GM12878 (cell line): ENCODE data around the gene NKAIN4. TPM values are rescaled to one million over a fixed set of nuclear protein-coding genes. Genes with fewer than 3 reads are reported as not detected.

Experiments
- ATAC-seq: fragments of 200-7000 bp; cut with Tn5 transposase; 3 replicates; pipeline ENCODE4 v1.9.1; 2020; ENCODE audit warnings: mild to moderate bottlenecking, moderate library complexity
- BruUV-seq: library from RNA; stranded (reverse); fragments of 400-500 nt; replicated peaks from 2 replicates; lab custom pipeline; 2021; lab: Mats Ljungman, UMichigan
- CTCF ChIA-PET: fragments of 300-600 bp; sonication (Branson Sonifier 250); formaldehyde crosslinking; extraction: SDS; loops from one replicate; lab custom pipeline; 2021; ENCODE audit warnings: inconsistent platforms; lab: Yijun Ruan, JAX
- POLR2A ChIA-PET: fragments of 350-600 bp; formaldehyde crosslinking; extraction: SDS; loops from one replicate; lab custom pipeline; 2021; ENCODE audit warnings: inconsistent platforms; lab: Charles Lee
- RAD21 ChIA-PET: fragments of 300-600 bp; sonication (Branson Sonifier 250); formaldehyde crosslinking; loops from one replicate; lab custom pipeline; 2023; ENCODE audit warnings: antibody characterized with exemption; ENCODE audit not compliant: unreplicated experiment; lab: Charles Lee
- SMC1A ChIA-PET: fragments of 300-600 bp; sonication (Branson Sonifier 250); formaldehyde crosslinking; loops from one replicate; lab custom pipeline; 2023; ENCODE audit not compliant: unreplicated experiment, uncharacterized antibody; lab: Charles Lee
- DNase-seq: peaks from one replicate; pipeline ENCODE4 v3.0.0-alpha.2; 2011; ENCODE audit warnings: low read depth, low spot score
- FAIRE-seq: peaks from 3 replicates; lab custom pipeline; 2011; peaks lifted over from hg19 to GRCh38; lab: Jason Lieb, UNC
- H2AFZ ChIP-seq: 2 replicates; pipeline ENCODE4 v1.6.0; 2011; ENCODE audit warnings: low read depth, low read length, control low read depth; ENCODE audit not compliant: control insufficient read depth
- H3K27ac ChIP-seq: 2 replicates; pipeline ENCODE4 v1.5.1; 2011; ENCODE audit warnings: control low read depth; ENCODE audit not compliant: control insufficient read depth, insufficient read depth
- H3K27me3 ChIP-seq, 2 experiments: replicated peaks in 1 of 2; 2 replicates each; pipeline versions ENCODE4 v1.6.0 to v1.6.1; 2011; ENCODE audit warnings: low read length in 1 of 2; ENCODE audit not compliant: control insufficient read depth in 2 of 2, insufficient read depth in 2 of 2
- H3K36me3 ChIP-seq, 2 experiments: 2 replicates each; pipeline ENCODE4 v1.5.1; 2011; ENCODE audit warnings: low read length in 1 of 2; ENCODE audit not compliant: control insufficient read depth in 2 of 2, insufficient read depth in 2 of 2
- H3K4me1 ChIP-seq: 2 replicates; pipeline ENCODE4 v1.6.1; 2011; ENCODE audit warnings: mild to moderate bottlenecking, low read length, moderate library complexity, mixed read lengths; ENCODE audit not compliant: control insufficient read depth, insufficient read depth
- H3K4me2 ChIP-seq: 2 replicates; pipeline ENCODE4 v1.6.0; 2011; ENCODE audit warnings: control low read depth; ENCODE audit not compliant: control insufficient read depth, insufficient read depth
- H3K4me3 ChIP-seq: fragments of 200-600 bp; sonication (generic); 2 replicates; pipeline ENCODE4 v1.5.1; 2016
- H3K79me2 ChIP-seq: 2 replicates; pipeline ENCODE4 v1.6.0; 2011; ENCODE audit warnings: low read length; ENCODE audit not compliant: control insufficient read depth, insufficient read depth
- H3K9ac ChIP-seq: 2 replicates; pipeline ENCODE4 v1.8.0; 2011; ENCODE audit warnings: low read length, control low read depth, mixed read lengths; ENCODE audit not compliant: control insufficient read depth, insufficient read depth
- H3K9me3 ChIP-seq: replicated peaks from 3 replicates; pipeline ENCODE4 v1.5.1; 2011; ENCODE audit warnings: mild to moderate bottlenecking, low read length; ENCODE audit not compliant: control insufficient read depth, insufficient read depth
- H4K20me1 ChIP-seq: 2 replicates; pipeline ENCODE4 v1.6.0; 2011; ENCODE audit not compliant: control insufficient read depth, insufficient read depth
- ATF7 ChIP-seq: fragments of 450-650 bp; IDR thresholded peaks from 2 replicates; pipeline ENCODE4 v1.6.1; 2016; ENCODE audit warnings: low read depth, mild to moderate bottlenecking
- BCLAF1 ChIP-seq: fragments of 450-650 bp; IDR thresholded peaks from 2 replicates; pipeline ENCODE4 v1.6.1; 2017; ENCODE audit warnings: antibody characterized with exemption, mild to moderate bottlenecking, moderate library complexity
- E2F4 ChIP-seq: IDR thresholded peaks from 2 replicates; pipeline ENCODE4 v1.6.1; 2012; ENCODE audit warnings: low read depth, low read length, improper control_type of control experiment
- EP300 ChIP-seq, 2 experiments: fragments of 150-350 bp in 1 of 2; IDR thresholded peaks; 2 replicates each; pipeline ENCODE4 v1.6.1; 2011 to 2012; ENCODE audit warnings: low read depth in 2 of 2, low read length in 2 of 2, borderline replicate concordance in 1 of 2, improper control_type of control experiment in 1 of 2, inconsistent platforms in 1 of 2; ENCODE audit not compliant: control insufficient read depth in 1 of 2
- ESRRA ChIP-seq: IDR thresholded peaks from 2 replicates; pipeline ENCODE4 v1.6.1; 2012; ENCODE audit warnings: mild to moderate bottlenecking, low read length, improper control_type of control experiment
- FOXK2 ChIP-seq: fragments of 450-650 bp; IDR thresholded peaks from 2 replicates; pipeline ENCODE4 v1.6.1; 2017; ENCODE audit warnings: mild to moderate bottlenecking, moderate library complexity
- MEF2A ChIP-seq: IDR thresholded peaks from 2 replicates; pipeline ENCODE4 v1.6.1; 2011; ENCODE audit warnings: low read depth, mild to moderate bottlenecking, low read length, moderate library complexity; ENCODE audit not compliant: insufficient read depth
- SKIL ChIP-seq: fragments of 450-650 bp; IDR thresholded peaks from 2 replicates; pipeline ENCODE4 v1.6.1; 2017; ENCODE audit warnings: mild to moderate bottlenecking, low read depth, inconsistent platforms; ENCODE audit not compliant: poor library complexity, severe bottlenecking
- SUZ12 ChIP-seq: fragments of 200-600 bp; sonication (generic); IDR thresholded peaks from one replicate; pipeline ENCODE4 v1.6.1; 2018; ENCODE audit warnings: antibody characterized with exemption, mild to moderate bottlenecking; ENCODE audit not compliant: unreplicated experiment
- TBL1XR1 ChIP-seq: IDR thresholded peaks from 2 replicates; pipeline ENCODE4 v1.6.1; 2012; ENCODE audit warnings: low read depth, low read length, improper control_type of control experiment
- TCF12 ChIP-seq: IDR thresholded peaks from 2 replicates; pipeline ENCODE4 v1.6.1; 2011; ENCODE audit warnings: low read depth, mild to moderate bottlenecking, low read length
- ZZZ3 ChIP-seq: IDR thresholded peaks from 2 replicates; pipeline ENCODE4 v1.6.1; 2011; ENCODE audit warnings: low read depth; ENCODE audit not compliant: control insufficient read depth, insufficient read length
- WGBS: methylation state at CpG from one replicate; pipeline ENCODE4 v1.1.6; 2016; ENCODE audit warnings: low lambda C conversion rate; ENCODE audit not compliant: insufficient replicate concordance, insufficient coverage; ENCODE audit errors: missing lambda C conversion rate; 5-methylcytosine and 5-hydroxymethylcytosine counted together
- in situ Hi-C: fragments of 300-500 bp; cut with MboI; formaldehyde crosslinking; loops from 9 replicates; pipeline ENCODE4 v1.14.3; 2018; ENCODE audit warnings: mixed read lengths
- intact Hi-C: fragments of 100-400 bp; cut with micrococcal nuclease; formaldehyde crosslinking; loops from one replicate; pipeline ENCODE4 v1.14.2; 2022; ENCODE audit not compliant: unreplicated experiment
- polyA plus RNA-seq, 11 experiments: library from polyadenylated mRNA; depleted of rRNA in 4 of 11; unstranded in 6 of 11; stranded (reverse) in 5 of 11; fragments of >200 nt; fragmentation: Nextera tagmentation in 4 of 11; fragmentation: Illumina TruSeq in 1 of 11; extraction: Ambion mirVana in 4 of 11; extraction: Trizol in 1 of 11; gene quantifications; 1 replicate in 1 of 11; 2 replicates in 10 of 11; pipeline versions ENCODE4 v1.2.1 to v1.2.3, GENCODE V29; 2011 to 2016; ENCODE audit warnings: inconsistent platforms in 2 of 11, missing spikeins in 2 of 11, low read depth in 1 of 11
- total RNA-seq, 4 experiments: library from RNA; depleted of rRNA in 3 of 4; stranded (reverse); fragments of >200 nt in 3 of 4; fragmentation: Illumina TruSeq in 1 of 4; extraction: Trizol in 1 of 4; gene quantifications; 2 replicates each; pipeline versions ENCODE4 v1.2.1 to v1.2.3, GENCODE V29; 2013 to 2021

The NKAIN4 gene
- total and polyA plus RNA-seq, 10 of the 15 experiments (the other 5 are each of a cell fraction or from before 2014, with no cell fraction given): 0.11 TPM; not detected in 9

- Histone ChIP-seq H3K79me2 (no peaks in the 10 kb centered on the region), H4K20me1 (no peaks in the 10 kb centered on the region), H3K36me3 (no peaks in the 10 kb centered on the region), H3K9ac (no peak overlapping the region), H3K27me3 (peaks cover 2 to 3% of the 10 kb centered on the region in 2 experiments; a peak in 3 of 4 replicates), H3K4me1 (no peaks in the 10 kb centered on the region), H2AFZ (no peak overlapping the region), H3K9me3 (no peaks in the 10 kb centered on the region), H3K4me2 (no peak overlapping the region), H3K4me3 (no peak overlapping the region), H3K27ac (no peak overlapping the region)
- DNase-seq (no peak), FAIRE-seq (no peak), ATAC-seq (no peak)
- ChIA-PET SMC1A (no interaction called here), POLR2A (no interaction called here), RAD21 (no interaction called here), CTCF (interaction anchor here (2.9 kb wide), 1 partner anchor 13 kb away, joined by 25 read pairs; no protein-coding TSS in a partner anchor)
- 54% methylated on average over 26 of the region's 26 CpGs for WGBS
- BruUV-seq: no TSS peak
- in situ Hi-C loops: no loop called here
- TF ChIP-seq MEF2A (no peak), TCF12 (no peak), ESRRA (no peak), SUZ12 (no peak), EP300 (IDR thresholded peaks at IDR 0.05; ENCODE audit: borderline replicate concordance in 1 of 2, control insufficient read depth in 1 of 2, low read depth in 2 of 2, low read length in 2 of 2) (no peak), ATF7 (no peak), ZZZ3 (no peak), E2F4 (no peak), SKIL (no peak), FOXK2 (no peak), TBL1XR1 (no peak), BCLAF1 (no peak)
- intact Hi-C loops: no loop called here
These were observed 18.0 kb downstream of the NKAIN4 start for GRCh38 chr20:63236116-63236837.
